T-helper 1 cell treated with Interleukin-12 subunit alpha and Interleukin-12 subunit beta and Interleukin-4 antibody, amounts not matched to agents 30 μg/mL and 1 μg/mL, for 36 hours (primary cell): ENCODE measurements around the gene RAB26.
"Not testable (repeated sequence)": the region's sequence is repeated elsewhere in the genome, so short reads cannot be mapped to it uniquely, and the experiment has no call there.

Experiments
- H3K27ac Mint-ChIP-seq: one replicate; pipeline ENCODE4 v1.8.0; 2021; ENCODE audit warnings: mild to moderate bottlenecking, mixed read lengths
- H3K27me3 Mint-ChIP-seq: one replicate; pipeline ENCODE4 v1.8.0; 2021; ENCODE audit warnings: low read depth, mixed read lengths
- H3K36me3 Mint-ChIP-seq: one replicate; pipeline ENCODE4 v1.8.0; 2021; ENCODE audit warnings: low read depth, mixed read lengths
- H3K4me1 Mint-ChIP-seq: one replicate; pipeline ENCODE4 v1.8.0; 2021; ENCODE audit warnings: low read depth, mixed read lengths
- H3K4me3 Mint-ChIP-seq: one replicate; pipeline ENCODE4 v1.8.0; 2021; ENCODE audit warnings: mild to moderate bottlenecking, moderate library complexity, mixed read lengths
- H3K9me3 Mint-ChIP-seq: one replicate; pipeline ENCODE4 v1.8.0; 2021; ENCODE audit warnings: mixed read lengths

The RAB26 gene

DNA sequence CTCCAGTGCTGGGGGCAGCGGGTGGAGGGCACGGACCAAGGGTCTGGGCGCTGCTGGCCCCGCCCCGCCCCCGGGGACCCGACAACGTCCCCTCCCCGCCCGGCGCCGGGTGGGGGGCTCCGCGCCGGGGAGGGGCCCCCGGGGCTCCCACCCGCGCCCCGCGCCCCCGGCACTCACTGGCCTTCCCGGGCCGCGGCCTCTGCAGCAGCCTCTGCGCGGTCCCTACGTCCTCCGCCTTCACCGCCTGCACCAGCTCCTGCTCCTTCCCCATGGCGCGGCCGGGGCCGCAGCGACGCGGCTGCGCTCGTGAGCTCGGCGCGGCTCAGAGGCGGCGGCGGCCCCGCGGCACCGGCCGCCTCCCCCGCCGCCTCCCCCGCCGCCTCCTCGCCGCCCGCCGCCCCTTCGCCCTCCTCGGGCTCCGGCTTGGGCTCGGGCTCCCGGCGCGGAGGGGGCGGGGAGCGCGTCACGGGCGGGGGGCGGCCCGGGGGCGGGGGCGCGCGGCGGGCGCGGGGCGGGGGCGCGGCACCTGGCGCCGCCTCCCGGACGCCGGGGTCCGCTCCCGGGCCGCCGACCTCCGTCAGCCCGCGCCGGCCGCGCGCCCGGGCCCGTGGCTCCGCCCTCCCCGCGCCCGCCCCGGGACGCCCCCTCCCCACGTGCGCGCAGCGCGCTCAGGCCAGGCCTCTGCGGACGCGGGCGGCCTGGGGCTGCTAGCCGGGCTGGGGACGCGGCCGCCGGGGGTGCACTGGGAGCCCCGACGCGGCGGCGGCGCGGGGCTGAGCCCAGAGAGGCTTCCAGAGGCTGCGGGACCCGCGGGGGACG is 47.9 kb downstream of the RAB26 start, which contains the start of gene CASKIN1:
Gene CASKIN1, minus strand, starts transcription at position 444 of the 819 bp plus-strand sequence. Its CDS starts 173 bp downstream, at position 271.
- Mint-ChIP-seq H3K9me3 (no peaks in the 10 kb centered on the region), H3K4me3 (peak within 1 kb of the TSS; percentile 17), H3K36me3 (no peaks in the 10 kb centered on the region), H3K4me1 (peaks cover 2% of the 10 kb centered on the region), H3K27me3 (peaks cover 41% of the 10 kb centered on the region), H3K27ac (no peak within 1 kb of the TSS)

DNA sequence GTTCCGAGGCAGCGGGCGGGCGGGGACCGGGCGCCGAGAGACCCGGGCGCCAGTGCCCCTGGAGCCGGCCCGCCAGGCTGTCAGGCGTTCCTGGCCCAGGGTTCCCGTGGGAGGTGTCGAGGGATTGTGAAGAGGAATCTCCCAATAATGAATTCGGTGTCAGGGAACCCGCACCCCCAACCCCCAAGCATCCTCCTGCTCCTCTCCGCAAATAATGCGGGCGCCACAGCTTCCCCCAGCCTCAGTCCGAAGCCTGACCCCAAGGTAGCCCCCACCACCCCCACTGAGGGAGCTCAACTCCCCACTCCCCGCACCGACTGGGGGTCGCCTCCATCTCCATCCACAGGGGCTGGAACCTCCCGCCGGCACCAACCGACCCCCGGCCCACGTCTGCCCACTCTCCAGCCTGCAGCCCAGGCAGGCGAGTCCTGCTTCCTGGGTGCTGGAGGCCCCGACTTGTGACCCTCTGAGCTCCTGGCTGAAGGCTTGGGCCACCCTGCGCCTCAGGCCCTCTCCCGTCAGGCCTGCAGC is 48.6 kb downstream of the RAB26 start:
- no peaks in the 10 kb centered on the region for H3K9me3 Mint-ChIP-seq
- no peaks in the 10 kb centered on the region for H3K36me3 Mint-ChIP-seq
- H3K4me1 Mint-ChIP-seq, result peaks cover 2% of the 10 kb centered on the region
- H3K27me3 Mint-ChIP-seq, result peaks cover 42% of the 10 kb centered on the region
- H3K4me3 Mint-ChIP-seq, result peak overlapping the region; percentile 17
- no peak overlapping the region for H3K27ac Mint-ChIP-seq

GRCh38 chr16:2197765-2198164 is 49.3 kb downstream of the RAB26 start:
- Mint-ChIP-seq H3K4me3 (peak overlapping the region; percentile 28), H3K4me1 (peaks cover 2% of the 10 kb centered on the region), H3K36me3 (peaks cover 1% of the 10 kb centered on the region), H3K27ac (no peak overlapping the region), H3K27me3 (peaks cover 42% of the 10 kb centered on the region), H3K9me3 (no peaks in the 10 kb centered on the region)

- H3K4me3 Mint-ChIP-seq, result peak overlapping the region; percentile 28
- no peaks in the 10 kb centered on the region for H3K9me3 Mint-ChIP-seq
- H3K27ac Mint-ChIP-seq, result no peak overlapping the region
- peaks cover 2% of the 10 kb centered on the region for H3K4me1 Mint-ChIP-seq
- H3K36me3 Mint-ChIP-seq, result peaks cover 1% of the 10 kb centered on the region
- peaks cover 42% of the 10 kb centered on the region for H3K27me3 Mint-ChIP-seq
Observed at GRCh38 chr16:2198283-2198682, 49.9 kb downstream of the RAB26 start.

GRCh38 chr16:2199095-2199494 is 50.7 kb downstream of the RAB26 start:
- H3K4me3 Mint-ChIP-seq, result no peak overlapping the region
- H3K27ac Mint-ChIP-seq, result no peak overlapping the region
- H3K27me3 Mint-ChIP-seq, result peaks cover 42% of the 10 kb centered on the region
- peaks cover 1% of the 10 kb centered on the region for H3K36me3 Mint-ChIP-seq
- no peaks in the 10 kb centered on the region for H3K9me3 Mint-ChIP-seq
- peaks cover 2% of the 10 kb centered on the region for H3K4me1 Mint-ChIP-seq

GRCh38 chr16:2199621-2200139 is 51.3 kb downstream of the RAB26 start:
- Mint-ChIP-seq H3K4me3 (no peak overlapping the region), H3K36me3 (peaks cover 1% of the 10 kb centered on the region), H3K4me1 (peaks cover 6% of the 10 kb centered on the region), H3K27me3 (peaks cover 40% of the 10 kb centered on the region), H3K27ac (no peak overlapping the region), H3K9me3 (no peaks in the 10 kb centered on the region)

GRCh38 chr16:2200313-2200712 is 51.9 kb downstream of the RAB26 start:
- Mint-ChIP-seq H3K36me3 (peaks cover 1% of the 10 kb centered on the region), H3K4me3 (no peak overlapping the region), H3K4me1 (peaks cover 4% of the 10 kb centered on the region), H3K9me3 (no peaks in the 10 kb centered on the region), H3K27ac (no peak overlapping the region), H3K27me3 (peaks cover 34% of the 10 kb centered on the region)

GRCh38 chr16:2203119-2203688 is 54.8 kb downstream of the RAB26 start:
- H3K4me3 Mint-ChIP-seq, result peak overlapping the region; percentile 32
- H3K36me3 Mint-ChIP-seq, H3K27ac Mint-ChIP-seq: not testable (repeated sequence)

More at GRCh38 chr16:2203119-2203688, 54.8 kb downstream of the RAB26 start:
- peaks cover 22% of the 10 kb centered on the region for H3K27me3 Mint-ChIP-seq
- peaks cover 13% of the 10 kb centered on the region for H3K4me1 Mint-ChIP-seq
- not testable (repeated sequence) for H3K9me3 Mint-ChIP-seq
